ENCODE measurements around the gene ZNF471. TPM values are rescaled to one million over a fixed set of nuclear protein-coding genes. Genes with fewer than 3 reads are reported as not detected.

ZNF471 gene
- total RNA-seq, 2 experiments from 2014 or later, result not detected

DNA sequence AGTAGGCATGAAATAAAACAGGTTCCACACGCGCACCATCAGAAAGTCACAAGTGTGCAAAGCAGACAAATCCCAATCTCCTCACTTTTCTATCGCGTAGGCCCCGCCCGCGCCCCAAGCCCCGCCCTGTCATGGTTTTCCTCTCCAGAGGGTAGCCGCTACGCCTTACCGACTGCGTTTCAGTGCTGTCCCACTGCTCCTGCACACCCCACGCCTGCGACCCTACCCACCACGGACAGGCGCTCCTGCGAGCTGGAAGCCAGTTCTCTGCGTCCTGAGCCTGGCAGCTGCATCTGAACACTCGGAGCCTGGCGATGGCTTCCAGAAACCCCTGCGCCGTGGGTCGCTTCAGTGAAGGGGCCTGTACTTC lies 59.2 kb downstream of the ZNF471 start:
- H3K4me2 ChIP-seq (ENCODE audit: low read length), result peak overlapping the region; percentile 55
- H3K27ac ChIP-seq (ENCODE audit: low read depth, low read length, poor library complexity, severe bottlenecking), result no peak overlapping the region
- no peaks in the 10 kb centered on the region for H3K79me2 ChIP-seq (ENCODE audit: insufficient read depth, low read depth, low read length)
- intact Hi-C loops (cut with micrococcal nuclease; ENCODE audit: unreplicated experiment), result no loop called here
- H3K4me3 ChIP-seq (ENCODE audit: low read depth, low read length, poor library complexity, severe bottlenecking), result peak overlapping the region; percentile 76
- no peaks in the 10 kb centered on the region for H3K4me1 ChIP-seq (ENCODE audit: insufficient read depth, low read length, poor library complexity, severe bottlenecking)
- no peaks in the 10 kb centered on the region for H3K36me3 ChIP-seq (ENCODE audit: insufficient read depth, low read length)
- no peaks in the 10 kb centered on the region for H3K9me2 ChIP-seq (ENCODE audit: insufficient read depth, low read length)
- ChIA-PET POLR2A (no interaction called here), CTCF (ENCODE audit: unreplicated experiment) (no interaction called here)
- TF ChIP-seq, protein P1, sequence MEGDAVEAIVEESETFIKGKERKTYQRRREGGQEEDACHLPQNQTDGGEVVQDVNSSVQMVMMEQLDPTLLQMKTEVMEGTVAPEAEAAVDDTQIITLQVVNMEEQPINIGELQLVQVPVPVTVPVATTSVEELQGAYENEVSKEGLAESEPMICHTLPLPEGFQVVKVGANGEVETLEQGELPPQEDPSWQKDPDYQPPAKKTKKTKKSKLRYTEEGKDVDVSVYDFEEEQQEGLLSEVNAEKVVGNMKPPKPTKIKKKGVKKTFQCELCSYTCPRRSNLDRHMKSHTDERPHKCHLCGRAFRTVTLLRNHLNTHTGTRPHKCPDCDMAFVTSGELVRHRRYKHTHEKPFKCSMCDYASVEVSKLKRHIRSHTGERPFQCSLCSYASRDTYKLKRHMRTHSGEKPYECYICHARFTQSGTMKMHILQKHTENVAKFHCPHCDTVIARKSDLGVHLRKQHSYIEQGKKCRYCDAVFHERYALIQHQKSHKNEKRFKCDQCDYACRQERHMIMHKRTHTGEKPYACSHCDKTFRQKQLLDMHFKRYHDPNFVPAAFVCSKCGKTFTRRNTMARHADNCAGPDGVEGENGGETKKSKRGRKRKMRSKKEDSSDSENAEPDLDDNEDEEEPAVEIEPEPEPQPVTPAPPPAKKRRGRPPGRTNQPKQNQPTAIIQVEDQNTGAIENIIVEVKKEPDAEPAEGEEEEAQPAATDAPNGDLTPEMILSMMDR (conservative IDR thresholded peaks at IDR 0.05; ENCODE audit: low read length), result no peak
- TF ChIP-seq EZH2phosphoT487 (IDR thresholded peaks at IDR 0.05; ENCODE audit: borderline replicate concordance, low read depth, low read length), result no peak
- DNase-seq (ENCODE audit: low spot score), result no peak
- no peaks in the 10 kb centered on the region for H4K20me1 ChIP-seq (ENCODE audit: insufficient read depth, low read length)
- peaks cover 14% of the 10 kb centered on the region for H3K9me3 ChIP-seq (ENCODE audit: low read length)
- peak overlapping the region; percentile 97 for H2AFZ ChIP-seq (ENCODE audit: low read length)
- no TSS peak for BruUV-seq (replicated peaks)

DNA sequence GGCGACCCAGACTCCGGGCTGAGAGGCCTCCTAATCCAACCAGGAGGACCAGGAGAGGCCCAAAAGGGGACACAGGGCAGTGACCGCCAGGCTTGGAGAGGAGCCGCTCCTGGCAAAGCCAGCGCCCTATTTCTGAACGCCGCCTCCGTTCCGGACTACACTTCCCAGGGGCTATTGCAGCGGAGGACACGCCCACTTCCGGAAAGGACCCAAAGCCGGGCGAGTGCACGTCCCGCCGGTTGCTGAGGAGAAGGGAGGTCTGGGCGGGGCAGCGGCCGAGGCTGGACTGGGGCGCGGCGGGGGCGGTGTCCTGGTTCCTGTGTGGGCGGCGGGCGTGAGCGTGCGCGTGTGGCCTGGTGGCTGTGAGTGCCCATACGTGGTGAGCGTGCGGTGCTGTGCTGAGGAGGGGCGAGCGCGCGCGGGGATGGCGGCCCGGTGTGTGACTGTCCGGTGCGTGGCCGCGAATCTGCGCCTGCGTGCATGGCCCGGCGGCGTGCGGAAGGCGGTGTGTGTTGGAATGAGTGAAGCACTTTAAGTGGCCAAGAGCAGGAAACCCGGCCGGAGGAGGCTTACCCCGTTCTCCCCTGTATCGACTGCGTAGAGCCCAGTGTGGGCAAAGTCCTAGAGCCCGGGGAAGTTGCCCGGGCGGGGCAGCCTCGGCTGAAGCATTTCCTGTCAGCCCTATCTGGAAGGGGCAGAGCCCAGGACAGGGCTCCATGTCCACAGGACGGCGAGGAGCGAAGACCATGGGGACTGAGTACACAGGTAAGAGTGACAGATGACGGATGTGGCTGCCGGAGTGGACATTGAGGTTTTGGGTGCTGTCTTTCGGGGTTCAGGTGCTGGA lies 59.8 kb downstream of the ZNF471 start, which contains the start of gene ZNF470:
Gene ZNF470 (plus strand): TSS at position 195 of the 847 bp plus-strand sequence. CDS start 2,844 bp downstream, outside the sequence.
- intact Hi-C loops (cut with micrococcal nuclease; ENCODE audit: unreplicated experiment), result no loop called here
- Histone ChIP-seq H3K9me2 (ENCODE audit: insufficient read depth, low read length) (no peaks in the 10 kb centered on the region), H2AFZ (ENCODE audit: low read length) (peak within 1 kb of the TSS; percentile 97), H3K27ac (ENCODE audit: low read depth, low read length, poor library complexity, severe bottlenecking) (no peak within 1 kb of the TSS), H4K20me1 (ENCODE audit: insufficient read depth, low read length) (no peaks in the 10 kb centered on the region), H3K4me3 (ENCODE audit: low read depth, low read length, poor library complexity, severe bottlenecking) (peak within 1 kb of the TSS; percentile 76), H3K9me3 (ENCODE audit: low read length) (peaks cover 14% of the 10 kb centered on the region), H3K4me1 (ENCODE audit: insufficient read depth, low read length, poor library complexity, severe bottlenecking) (no peaks in the 10 kb centered on the region), H3K79me2 (ENCODE audit: insufficient read depth, low read depth, low read length) (no peaks in the 10 kb centered on the region), H3K4me2 (ENCODE audit: low read length) (peak within 1 kb of the TSS; percentile 55), H3K36me3 (ENCODE audit: insufficient read depth, low read length) (no peaks in the 10 kb centered on the region)
- BruUV-seq (replicated peaks), result no TSS peak
- ChIA-PET POLR2A (no interaction called here), CTCF (ENCODE audit: unreplicated experiment) (no interaction called here)
- no peak for TF ChIP-seq EZH2phosphoT487 (IDR thresholded peaks at IDR 0.05; ENCODE audit: borderline replicate concordance, low read depth, low read length)
- TF ChIP-seq, protein P1 (conservative IDR thresholded peaks at IDR 0.05; ENCODE audit: low read length), result no peak
- DNase-seq (ENCODE audit: low spot score), result peak; percentile 80

DNA sequence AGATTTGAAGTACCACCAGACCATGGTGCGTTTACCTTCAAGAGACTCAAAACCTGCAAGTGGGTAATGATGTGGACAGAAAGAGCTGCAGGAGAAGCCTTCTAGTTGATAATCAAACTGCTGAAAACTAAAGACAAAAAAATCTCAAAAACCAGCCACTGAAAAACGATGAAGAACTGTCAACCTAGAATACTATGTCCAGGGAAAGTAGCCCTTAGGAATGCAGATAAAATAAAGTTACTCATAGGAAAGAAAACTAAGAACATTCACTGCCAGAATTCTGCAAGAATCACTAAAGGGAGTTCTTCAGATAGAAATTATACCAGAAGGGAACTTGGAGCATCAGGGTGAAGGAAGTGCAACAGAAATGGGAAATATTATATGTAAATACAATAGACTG lies 64.9 kb downstream of the ZNF471 start:
- no peak overlapping the region for H3K4me3 ChIP-seq (ENCODE audit: low read depth, low read length, poor library complexity, severe bottlenecking)
- H3K36me3 ChIP-seq (ENCODE audit: insufficient read depth, low read length), result no peaks in the 10 kb centered on the region
- H3K27ac ChIP-seq (ENCODE audit: low read depth, low read length, poor library complexity, severe bottlenecking), result no peak overlapping the region
- H3K9me2 ChIP-seq (ENCODE audit: insufficient read depth, low read length), result no peaks in the 10 kb centered on the region
- H3K79me2 ChIP-seq (ENCODE audit: insufficient read depth, low read depth, low read length), result no peaks in the 10 kb centered on the region
- no peaks in the 10 kb centered on the region for H4K20me1 ChIP-seq (ENCODE audit: insufficient read depth, low read length)
- POLR2A ChIA-PET, result no interaction called here
- H3K4me2 ChIP-seq (ENCODE audit: low read length), result no peak overlapping the region
- H3K4me1 ChIP-seq (ENCODE audit: insufficient read depth, low read length, poor library complexity, severe bottlenecking), result no peaks in the 10 kb centered on the region
- no peak for TF ChIP-seq EZH2phosphoT487 (IDR thresholded peaks at IDR 0.05; ENCODE audit: borderline replicate concordance, low read depth, low read length)
- TF ChIP-seq, protein P1 (conservative IDR thresholded peaks at IDR 0.05; ENCODE audit: low read length), result no peak
- no TSS peak for BruUV-seq (replicated peaks)
- no peak overlapping the region for H2AFZ ChIP-seq (ENCODE audit: low read length)
- peaks cover 26% of the 10 kb centered on the region for H3K9me3 ChIP-seq (ENCODE audit: low read length)
- DNase-seq (ENCODE audit: low spot score), result no peak
- CTCF ChIA-PET (ENCODE audit: unreplicated experiment), result no interaction called here
- intact Hi-C loops (cut with micrococcal nuclease; ENCODE audit: unreplicated experiment), result no loop called here

Data from OCI-LY7 (cell line).